Motor neuron (in vitro differentiated cells): ENCODE data around the gene RNASE8. TPM values are rescaled to one million over a fixed set of nuclear protein-coding genes. Genes with fewer than 3 reads are reported as not detected.

ENCODE experiments used
- ATAC-seq, 8 experiments: fragments of 200-7000 bp; cut with Tn5 transposase; replicated peaks in 6 of 8; 2 replicates each; pipeline ENCODE4 v1.8.0; 2021; ENCODE audit warnings: mild to moderate bottlenecking in 8 of 8, moderate library complexity in 8 of 8
- H3K27ac ChIP-seq, 2 donors: fragments of 250-450 bp; sonication (Bioruptor Pico); 2 replicates each; pipeline ENCODE4 v1.9.0; 2021; ENCODE audit warnings: antibody characterized with exemption in 2 of 2, mild to moderate bottlenecking in 2 of 2, moderate library complexity in 1 of 2
- H3K4me1 ChIP-seq, 2 donors: fragments of 250-450 bp; sonication (Bioruptor Pico); replicated peaks in 1 of 2; 2 replicates each; pipeline ENCODE4 v1.6.1; 2021; ENCODE audit warnings: antibody characterized with exemption in 2 of 2, mild to moderate bottlenecking in 2 of 2, moderate library complexity in 1 of 2
- H3K4me3 ChIP-seq, 5 donors: fragments of 250-450 bp; sonication (Bioruptor Pico); 2 replicates each; pipeline ENCODE4 v1.9.0; 2021; ENCODE audit warnings: antibody characterized with exemption in 5 of 5, mild to moderate bottlenecking in 5 of 5, moderate library complexity in 4 of 5
- WGBS, 10 experiments: fragments of 450-650 bp; shearing (Covaris generic); methylation state at CpG; one replicate each; pipeline ENCODE4 v1.0.0; 2022; 5-methylcytosine and 5-hydroxymethylcytosine counted together
- in situ Hi-C, 9 experiments: fragments of 400-800 bp; cut with MboI; loops; one replicate each; pipeline ENCODE4 v1.15.0; 2021; ENCODE audit warnings: low sequenced_read_pairs in 9 of 9, low pct_unique_long_range_greater_than_20kb in 2 of 9; ENCODE audit not compliant: unreplicated experiment in 9 of 9
- total RNA-seq, 8 experiments: library from RNA; unstranded; fragments of 300-600 nt; gene quantifications; 2 replicates each; pipeline versions ENCODE4 v1.2.3 to v1.2.4, GENCODE V29; 2022

The RNASE8 gene
- total RNA-seq, 8 experiments from 2014 or later = 0.22 to 0.95 TPM; not detected in 6

DNA sequence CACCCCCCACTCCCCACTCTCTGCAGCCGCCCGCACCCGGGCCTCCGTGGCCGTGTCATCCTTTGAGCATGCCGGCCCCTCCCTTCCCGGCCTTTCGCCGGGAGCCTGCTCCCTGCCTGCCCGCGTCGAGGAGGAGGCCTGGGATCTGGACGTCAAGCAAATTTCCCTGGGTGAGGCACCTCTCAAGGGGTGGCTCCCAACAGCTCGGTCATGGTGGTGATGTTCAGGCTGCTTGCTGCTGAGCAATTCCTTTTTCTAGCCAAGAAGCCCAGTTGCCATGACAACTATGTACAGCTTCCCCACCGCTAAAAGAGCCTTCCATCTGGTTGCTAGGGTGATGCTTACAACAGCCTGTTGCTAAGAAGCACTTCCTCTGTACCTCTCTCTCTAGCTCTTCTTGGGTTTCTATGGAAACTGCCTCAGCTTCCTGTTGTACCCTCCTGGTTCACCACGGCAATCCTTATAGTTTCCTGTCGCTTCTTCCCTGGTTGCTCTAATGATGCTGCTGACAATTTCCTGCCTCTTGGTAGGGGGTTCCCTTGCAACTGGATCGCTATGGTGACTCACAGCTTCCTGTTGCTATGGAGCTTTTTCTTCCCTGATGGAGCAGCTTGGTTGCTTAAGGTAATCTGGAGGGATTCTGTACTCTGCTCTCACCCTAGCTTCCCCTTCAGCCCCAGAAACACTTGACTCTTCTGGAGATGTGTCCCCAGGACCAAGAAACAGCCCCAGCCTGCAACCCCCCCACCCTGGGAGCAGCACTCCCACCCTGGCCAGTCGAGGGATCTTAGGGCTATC, 29.9 kb downstream of the RNASE8 start:
- peak; percentile 69 to 96 (median 90) for ATAC-seq
- in situ Hi-C loops = no loop called here
- Histone ChIP-seq H3K27ac (peak overlapping the region; percentile 68 to 80), H3K4me3 (peak overlapping the region in 2 of 5 donors; percentile 4 to 7), H3K4me1 (peaks cover 18 to 22% of the 10 kb centered on the region in 2 donors)
- WGBS, 10 experiments = 0 to 80% (median 7%) methylated on average over 1 to 4 of the region's 19 CpGs; no CpG with 5 or more reads in 5 of the 10 experiments

DNA sequence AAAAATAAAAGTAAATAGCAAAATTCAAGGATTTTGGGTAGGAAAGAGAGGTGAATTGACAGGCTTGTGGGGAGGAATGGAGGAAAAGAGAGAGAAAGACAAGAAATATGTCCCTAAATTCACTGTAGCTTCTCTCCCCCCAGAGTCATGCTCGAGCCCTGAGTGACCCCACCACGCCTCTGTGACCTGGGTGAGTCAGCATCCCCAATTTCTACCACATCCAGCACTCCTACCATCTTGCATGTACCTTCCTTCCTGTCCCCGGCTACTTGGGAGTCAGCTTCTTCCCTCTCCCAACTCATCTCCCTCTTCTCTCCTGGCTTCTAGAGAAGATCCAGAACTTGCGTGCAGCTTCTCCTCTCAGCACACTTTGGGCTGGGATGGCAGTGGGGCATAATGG, 31.1 kb downstream of the RNASE8 start:
- Histone ChIP-seq H3K4me1 (peaks cover 28 to 34% of the 10 kb centered on the region in 2 donors), H3K27ac (no peak overlapping the region), H3K4me3 (no peak overlapping the region)
- in situ Hi-C loops = no loop called here
- no peak for ATAC-seq
- 50 to 100% (median 83%) methylated on average over 1 to 3 of the region's 4 CpGs; no CpG with 5 or more reads in 3 of the 10 experiments for WGBS, 10 experiments

DNA sequence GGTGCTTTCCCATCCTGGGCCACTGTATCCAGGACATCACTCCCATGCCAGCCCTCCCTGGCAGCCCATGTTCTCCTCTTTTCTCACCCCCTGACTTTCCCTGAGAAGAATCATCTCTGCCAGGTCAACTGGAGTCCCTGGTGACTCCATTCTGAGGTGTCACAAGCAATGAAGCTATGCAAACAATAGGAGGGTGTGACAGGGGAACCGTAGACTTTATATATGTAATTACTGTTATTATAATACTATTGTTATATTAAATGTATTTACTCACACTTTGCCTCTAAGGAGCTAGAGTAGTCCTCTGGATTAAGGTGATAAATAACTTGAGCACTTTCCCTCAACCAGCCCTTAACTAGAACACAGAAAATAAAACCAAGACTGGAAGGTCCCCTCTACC, 31.6 kb downstream of the RNASE8 start:
- H3K27ac ChIP-seq = no peak overlapping the region

DNA sequence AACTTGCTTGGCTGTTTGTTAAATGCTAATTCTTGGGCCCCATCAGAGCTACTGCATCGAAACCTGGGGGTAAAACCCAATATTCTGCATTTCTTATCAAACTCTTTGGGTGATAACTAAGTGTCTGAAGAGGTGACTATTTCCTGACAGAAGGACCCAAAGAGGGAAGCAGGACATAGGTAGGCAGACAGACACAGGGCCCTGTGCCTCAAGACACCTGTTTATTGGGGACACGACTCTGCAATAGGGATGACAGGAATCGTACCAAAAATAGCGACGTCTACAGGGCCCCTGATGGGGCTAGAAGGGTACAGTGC, 32.2 kb downstream of the RNASE8 start:
- in situ Hi-C loops = no loop called here
- WGBS, 10 experiments = 94 to 100% (median 97%) methylated on average over 1 to 5 of the region's 5 CpGs; no CpG with 5 or more reads in 5 of the 10 experiments
- Histone ChIP-seq H3K27ac (no peak overlapping the region), H3K4me1 (peaks cover 37 to 38% of the 10 kb centered on the region in 2 donors), H3K4me3 (no peak overlapping the region)
- ATAC-seq = no peak

More for the DNA sequence above, 31.6 kb downstream of the RNASE8 start:
- peaks cover 34 to 37% of the 10 kb centered on the region in 2 donors for H3K4me1 ChIP-seq
- 0 to 86% (median 80%) methylated on average over 1 of the region's 1 CpG; no CpG with 5 or more reads in 3 of the 10 experiments for WGBS, 10 experiments
- ATAC-seq = no peak
- no peak overlapping the region for H3K4me3 ChIP-seq
- in situ Hi-C loops = no loop called here

DNA sequence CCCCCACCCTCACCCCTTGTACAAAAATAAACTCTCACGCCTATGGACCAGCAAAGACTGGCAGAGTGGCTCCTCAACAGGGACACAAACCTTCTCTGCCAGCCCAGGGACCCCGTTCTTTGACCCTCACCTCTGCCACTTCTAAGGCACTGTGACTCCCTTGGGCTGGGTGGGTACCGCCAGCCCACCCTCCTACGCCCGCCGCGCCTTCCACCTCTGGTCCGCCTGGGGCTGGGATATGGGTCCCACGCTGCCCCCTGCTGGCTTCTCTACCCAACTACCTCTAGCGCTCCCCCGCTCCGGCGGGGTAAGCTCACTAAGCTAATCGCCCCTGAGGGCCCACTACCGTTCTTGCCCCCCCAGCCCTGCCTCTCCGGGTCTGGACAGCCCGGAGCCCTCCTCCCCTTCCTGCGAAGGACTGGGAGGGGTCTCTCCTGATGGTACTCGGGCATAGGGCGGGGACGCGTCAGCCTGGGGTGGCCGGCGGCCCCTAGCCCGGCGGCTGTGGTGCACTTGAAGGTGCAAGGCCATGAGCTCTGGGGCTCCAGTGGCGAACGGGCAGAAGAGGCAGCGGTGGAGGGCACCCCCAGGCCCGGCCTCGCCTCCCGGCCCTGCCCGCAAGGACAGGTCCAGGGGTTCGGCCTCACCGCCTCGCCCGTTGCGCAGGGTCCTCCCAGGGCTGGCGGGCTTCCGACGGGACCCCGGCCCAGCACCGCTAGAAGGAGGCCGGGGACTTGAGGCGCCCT, 32.7 kb downstream of the RNASE8 start:
- WGBS, 10 experiments = 98 to 100% (median 100%) methylated on average over 1 to 10 of the region's 45 CpGs; no CpG with 5 or more reads in 6 of the 10 experiments
- ATAC-seq = no peak

DNA sequence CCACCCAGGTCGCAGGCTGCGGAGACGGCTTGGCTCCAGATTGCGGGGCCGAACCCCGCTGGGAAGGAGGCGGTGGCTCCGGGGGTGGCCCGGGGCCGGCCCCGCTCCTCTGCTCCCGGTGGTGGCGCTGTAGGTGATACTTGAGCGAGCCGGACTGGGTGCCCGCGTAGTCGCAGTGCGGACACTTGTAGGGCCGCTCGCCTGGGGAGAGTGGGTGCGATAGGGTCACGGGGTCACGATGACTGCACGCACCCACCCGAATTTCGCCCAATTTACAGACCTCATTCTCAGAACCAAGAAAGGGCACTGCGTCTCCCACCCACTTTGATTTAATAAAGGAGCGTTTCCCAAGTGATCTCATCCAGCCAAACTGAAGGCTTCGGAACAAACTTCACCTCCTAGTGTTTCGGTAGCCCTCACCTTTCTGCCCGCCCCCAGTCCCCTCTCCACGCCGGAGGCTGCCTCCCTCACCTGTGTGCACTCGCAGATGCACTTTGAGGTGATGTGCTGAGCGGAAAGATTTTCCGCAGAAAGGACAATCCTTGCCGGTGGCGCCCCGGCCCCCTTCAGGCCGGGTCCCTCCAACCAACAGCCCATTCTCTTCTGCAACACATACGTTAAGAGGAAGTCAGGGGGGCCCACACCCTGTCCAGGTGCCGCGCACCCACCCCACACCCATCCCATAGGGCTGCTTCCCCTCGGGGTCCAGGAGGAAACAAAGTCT, 33.5 kb downstream of the RNASE8 start:
- ATAC-seq = no peak
- no peak overlapping the region for H3K27ac ChIP-seq
- in situ Hi-C loops = no loop called here
- H3K4me1 ChIP-seq = peaks cover 50% of the 10 kb centered on the region in 2 donors
- WGBS, 10 experiments = 33 to 96% (median 90%) methylated on average over 1 to 9 of the region's 45 CpGs; no CpG with 5 or more reads in 5 of the 10 experiments
- H3K4me3 ChIP-seq = no peak overlapping the region

More for the DNA sequence above, 32.7 kb downstream of the RNASE8 start:
- Histone ChIP-seq H3K4me3 (no peak overlapping the region), H3K4me1 (peaks cover 43% of the 10 kb centered on the region in 2 donors), H3K27ac (no peak overlapping the region)
- in situ Hi-C loops = no loop called here

GRCh38 chr14:21091821-21092272, 34.2 kb downstream of the RNASE8 start:
- in situ Hi-C loops = no loop called here
- peaks cover 52 to 54% of the 10 kb centered on the region in 2 donors for H3K4me1 ChIP-seq
- 80 to 100% (median 93%) methylated on average over 1 to 16 of the region's 42 CpGs; no CpG with 5 or more reads in 4 of the 10 experiments for WGBS, 10 experiments
- H3K4me3 ChIP-seq = no peak overlapping the region
- ATAC-seq = no peak
- no peak overlapping the region for H3K27ac ChIP-seq

- H3K4me1 ChIP-seq = peaks cover 51 to 53% of the 10 kb centered on the region in 2 donors
- in situ Hi-C loops = no loop called here
- H3K27ac ChIP-seq = peak overlapping the region in 1 of 2 donors; percentile 54
- 26 to 96% (median 91%) methylated on average over 7 to 15 of the region's 59 CpGs; no CpG with 5 or more reads in 6 of the 10 experiments for WGBS, 10 experiments
- H3K4me3 ChIP-seq = no peak overlapping the region
- peak in 3 of 8 experiments; percentile 41 to 74 (median 60) for ATAC-seq
These were observed 34.8 kb downstream of the RNASE8 start for GRCh38 chr14:21092273-21093011.

DNA sequence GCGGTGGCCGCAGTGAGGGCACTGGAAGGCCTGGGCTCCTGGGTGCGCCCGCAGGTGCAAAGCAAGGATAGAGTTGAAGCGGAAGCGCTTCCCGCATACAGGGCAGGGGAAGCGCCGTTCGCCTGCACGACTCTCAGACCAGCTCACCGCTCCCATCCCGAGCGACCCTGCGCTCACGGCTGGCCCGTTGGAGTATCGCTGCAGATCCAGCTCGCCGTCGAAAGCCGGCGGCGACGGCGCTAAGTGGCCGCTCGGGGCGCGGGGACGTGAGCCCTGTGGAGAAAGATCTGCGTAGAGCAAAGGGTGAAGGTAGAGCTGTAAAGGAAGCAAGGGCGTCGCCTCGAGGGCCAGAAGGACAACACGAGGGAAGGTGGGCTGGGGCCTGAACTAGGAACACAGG, 35.4 kb downstream of the RNASE8 start:
- peaks cover 48 to 49% of the 10 kb centered on the region in 2 donors for H3K4me1 ChIP-seq
- peak overlapping the region in 1 of 2 donors; percentile 24 for H3K27ac ChIP-seq
- in situ Hi-C loops = no loop called here
- H3K4me3 ChIP-seq = no peak overlapping the region
- no peak for ATAC-seq
- WGBS, 10 experiments = 53 to 100% (median 80%) methylated on average over 2 to 20 of the region's 36 CpGs; no CpG with 5 or more reads in 3 of the 10 experiments

GRCh38 chr14:21093769-21094681, 36.4 kb downstream of the RNASE8 start:
- Histone ChIP-seq H3K4me3 (peak overlapping the region; percentile 13 to 31 (median 25)), H3K4me1 (peaks cover 44 to 45% of the 10 kb centered on the region in 2 donors), H3K27ac (peak overlapping the region; percentile 47 to 86)
- peak; percentile 24 to 81 (median 76) for ATAC-seq
- in situ Hi-C loops = no loop called here
- 0 to 67% (median 20%) methylated on average over 1 to 2 of the region's 7 CpGs; no CpG with 5 or more reads in 5 of the 10 experiments for WGBS, 10 experiments

GRCh38 chr14:21095430-21096205, 38.0 kb downstream of the RNASE8 start:
- ATAC-seq = peak in 1 of 8 experiments; percentile 22
- peaks cover 51 to 52% of the 10 kb centered on the region in 2 donors for H3K4me1 ChIP-seq
- no peak overlapping the region for H3K4me3 ChIP-seq
- in situ Hi-C loops = no loop called here
- H3K27ac ChIP-seq = peak overlapping the region in 1 of 2 donors; percentile 30
- WGBS, 10 experiments = 19 to 90% (median 66%) methylated on average over 1 to 3 of the region's 6 CpGs; no CpG with 5 or more reads in 1 of the 10 experiments
